Thyroid gland (tissue), 4 donors: ENCODE results near the gene PEX14.

Source experiments
- POLR2A ChIP-seq, 2 donors: fragments of 450-650 bp; IDR thresholded peaks; one replicate each; pipeline ENCODE4 v1.6.1; 2017; ENCODE audit warnings: antibody characterized with exemption in 2 of 2, mild to moderate bottlenecking in 2 of 2, moderate library complexity in 1 of 2
- TF ChIP-seq, protein P1 (sequence below), 6 experiments: fragments of 200-600 bp in 3 of 6; fragments of 450-650 bp in 3 of 6; sonication (generic) in 3 of 6; IDR thresholded peaks; one replicate each; pipeline ENCODE4 v1.5.1; 2016 to 2019; ENCODE audit warnings: antibody characterized with exemption in 6 of 6, mild to moderate bottlenecking in 2 of 6, inconsistent platforms in 1 of 6, moderate library complexity in 1 of 6

DNA sequence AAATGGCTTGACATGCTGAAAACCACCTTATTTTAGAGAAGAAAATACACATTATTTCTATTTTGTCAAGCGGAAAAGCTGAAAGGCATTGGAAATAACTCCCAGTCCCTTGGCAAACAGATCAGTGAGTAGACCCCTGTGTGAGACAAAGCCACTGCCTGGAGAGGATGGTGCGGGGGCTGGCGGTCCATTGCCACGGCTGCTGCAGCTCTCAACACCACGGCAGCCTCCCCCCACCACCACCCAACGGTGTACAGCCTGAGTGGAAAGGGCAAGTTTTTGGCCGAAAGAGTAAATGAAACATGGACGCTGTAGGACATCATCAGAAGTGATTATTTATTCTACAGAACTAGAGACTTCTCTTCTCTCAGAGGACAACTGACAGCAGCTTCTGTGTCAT, 84.6 kb downstream of the PEX14 start:
- TF ChIP-seq, protein P1, sequence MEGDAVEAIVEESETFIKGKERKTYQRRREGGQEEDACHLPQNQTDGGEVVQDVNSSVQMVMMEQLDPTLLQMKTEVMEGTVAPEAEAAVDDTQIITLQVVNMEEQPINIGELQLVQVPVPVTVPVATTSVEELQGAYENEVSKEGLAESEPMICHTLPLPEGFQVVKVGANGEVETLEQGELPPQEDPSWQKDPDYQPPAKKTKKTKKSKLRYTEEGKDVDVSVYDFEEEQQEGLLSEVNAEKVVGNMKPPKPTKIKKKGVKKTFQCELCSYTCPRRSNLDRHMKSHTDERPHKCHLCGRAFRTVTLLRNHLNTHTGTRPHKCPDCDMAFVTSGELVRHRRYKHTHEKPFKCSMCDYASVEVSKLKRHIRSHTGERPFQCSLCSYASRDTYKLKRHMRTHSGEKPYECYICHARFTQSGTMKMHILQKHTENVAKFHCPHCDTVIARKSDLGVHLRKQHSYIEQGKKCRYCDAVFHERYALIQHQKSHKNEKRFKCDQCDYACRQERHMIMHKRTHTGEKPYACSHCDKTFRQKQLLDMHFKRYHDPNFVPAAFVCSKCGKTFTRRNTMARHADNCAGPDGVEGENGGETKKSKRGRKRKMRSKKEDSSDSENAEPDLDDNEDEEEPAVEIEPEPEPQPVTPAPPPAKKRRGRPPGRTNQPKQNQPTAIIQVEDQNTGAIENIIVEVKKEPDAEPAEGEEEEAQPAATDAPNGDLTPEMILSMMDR (IDR thresholded peaks at IDR 0.05) = no peak
- TF ChIP-seq POLR2A (IDR thresholded peaks at IDR 0.05) = no peak
